GM12875 (cell line): ENCODE data around the gene TBL2.
"Not testable (repeated sequence)": the region's sequence is repeated elsewhere in the genome, so short reads cannot be mapped to it uniquely, and the experiment has no call there.

Experiments
- H3K4me3 ChIP-seq: one replicate; pipeline ENCODE4 v1.5.1; 2011; ENCODE audit warnings: low read depth, low read length, control low read depth
- TF ChIP-seq, protein P1 (sequence below): IDR thresholded peaks from 2 replicates; pipeline ENCODE4 v1.5.1; 2011; ENCODE audit warnings: low read depth, mild to moderate bottlenecking, control low read depth, inconsistent platforms, low read length, moderate library complexity, borderline replicate concordance; ENCODE audit not compliant: insufficient read depth

TBL2 gene

DNA sequence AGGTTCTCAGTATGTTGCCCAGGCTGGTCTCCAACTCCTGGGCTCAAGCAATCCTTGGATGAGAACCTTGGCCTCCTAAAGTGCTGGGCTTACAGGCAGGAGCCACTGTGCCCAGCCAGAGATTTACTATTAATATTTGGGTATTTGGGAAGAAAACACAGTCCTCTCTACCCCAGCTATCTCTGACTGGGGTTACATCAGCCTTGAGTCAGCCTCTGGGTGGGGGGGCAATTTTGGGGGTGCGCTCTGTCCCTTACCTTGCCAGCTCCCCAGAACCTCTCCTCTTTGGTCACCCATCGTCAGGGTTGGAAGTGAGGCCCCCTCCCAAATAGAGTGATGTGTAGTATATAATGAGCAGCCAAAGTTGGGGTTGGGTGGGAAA is 44.1 kb upstream of the TBL2 start:
- no peak overlapping the region for H3K4me3 ChIP-seq
- TF ChIP-seq, protein P1, sequence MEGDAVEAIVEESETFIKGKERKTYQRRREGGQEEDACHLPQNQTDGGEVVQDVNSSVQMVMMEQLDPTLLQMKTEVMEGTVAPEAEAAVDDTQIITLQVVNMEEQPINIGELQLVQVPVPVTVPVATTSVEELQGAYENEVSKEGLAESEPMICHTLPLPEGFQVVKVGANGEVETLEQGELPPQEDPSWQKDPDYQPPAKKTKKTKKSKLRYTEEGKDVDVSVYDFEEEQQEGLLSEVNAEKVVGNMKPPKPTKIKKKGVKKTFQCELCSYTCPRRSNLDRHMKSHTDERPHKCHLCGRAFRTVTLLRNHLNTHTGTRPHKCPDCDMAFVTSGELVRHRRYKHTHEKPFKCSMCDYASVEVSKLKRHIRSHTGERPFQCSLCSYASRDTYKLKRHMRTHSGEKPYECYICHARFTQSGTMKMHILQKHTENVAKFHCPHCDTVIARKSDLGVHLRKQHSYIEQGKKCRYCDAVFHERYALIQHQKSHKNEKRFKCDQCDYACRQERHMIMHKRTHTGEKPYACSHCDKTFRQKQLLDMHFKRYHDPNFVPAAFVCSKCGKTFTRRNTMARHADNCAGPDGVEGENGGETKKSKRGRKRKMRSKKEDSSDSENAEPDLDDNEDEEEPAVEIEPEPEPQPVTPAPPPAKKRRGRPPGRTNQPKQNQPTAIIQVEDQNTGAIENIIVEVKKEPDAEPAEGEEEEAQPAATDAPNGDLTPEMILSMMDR: no peak

DNA sequence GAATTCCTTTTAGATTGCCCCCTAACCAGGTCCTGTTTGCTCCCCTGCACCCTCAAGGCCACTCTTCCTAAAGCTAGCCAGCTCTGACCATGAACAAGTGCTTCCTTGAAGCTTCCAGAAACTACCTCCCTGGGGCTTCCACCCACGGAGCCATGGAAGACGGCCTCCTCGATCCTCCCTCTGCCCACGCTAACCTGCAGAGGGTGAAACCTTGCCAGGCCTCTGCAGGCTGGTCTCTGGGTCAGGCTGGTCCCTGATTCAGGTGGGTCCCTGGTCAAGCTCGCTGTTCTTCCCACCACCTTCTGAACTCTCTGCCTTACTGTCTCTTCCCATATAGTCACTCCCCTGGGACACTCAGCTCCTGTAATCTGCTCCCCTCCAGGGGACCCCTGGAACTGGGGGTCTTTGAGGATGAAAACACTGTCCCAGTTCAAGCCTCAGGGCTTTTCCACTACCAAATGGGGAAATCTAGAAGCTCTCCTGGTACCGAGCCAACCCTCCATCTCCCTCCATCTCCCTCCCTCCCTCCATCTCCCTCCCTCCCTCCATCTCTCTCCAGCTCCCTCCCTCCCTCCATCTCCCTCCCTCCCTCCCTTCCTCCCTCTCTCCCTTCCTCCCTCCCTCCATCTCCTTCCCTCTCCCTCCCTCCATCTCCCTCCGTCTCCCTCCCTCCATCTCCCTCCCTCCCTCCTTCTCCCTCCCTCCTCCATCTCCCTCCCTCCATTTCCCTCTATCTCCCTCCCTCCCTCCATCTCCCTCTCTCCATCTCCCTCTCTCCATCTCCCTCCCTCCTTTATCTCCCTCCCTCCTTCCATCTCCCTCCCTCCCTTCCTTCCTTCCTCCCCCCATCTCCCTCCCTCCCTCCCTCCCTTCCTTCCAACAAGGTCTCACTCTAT is 43.0 kb upstream of the TBL2 start:
- TF ChIP-seq, protein P1: no peak
- H3K4me3 ChIP-seq: no peak overlapping the region

DNA sequence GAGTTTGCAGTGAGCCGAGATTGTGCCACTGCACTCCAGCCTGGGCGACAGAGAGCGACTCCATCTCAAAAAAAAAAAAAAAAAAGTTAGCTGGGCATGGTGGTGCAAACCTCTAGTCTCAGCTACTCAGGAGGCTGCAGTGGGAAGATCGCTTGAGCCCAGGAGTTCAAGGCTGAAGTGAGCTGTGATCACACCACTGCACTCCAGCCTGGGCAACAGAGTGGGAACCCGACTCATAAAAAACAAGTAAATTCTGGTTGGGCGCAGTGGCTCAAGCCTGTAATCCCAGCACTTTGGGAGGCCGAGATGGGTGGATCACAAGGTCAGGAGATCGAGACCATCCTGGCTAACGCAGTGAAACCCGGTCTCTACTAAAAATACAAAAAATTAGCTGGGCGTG is 41.0 kb upstream of the TBL2 start:
- not testable (repeated sequence) for H3K4me3 ChIP-seq

DNA sequence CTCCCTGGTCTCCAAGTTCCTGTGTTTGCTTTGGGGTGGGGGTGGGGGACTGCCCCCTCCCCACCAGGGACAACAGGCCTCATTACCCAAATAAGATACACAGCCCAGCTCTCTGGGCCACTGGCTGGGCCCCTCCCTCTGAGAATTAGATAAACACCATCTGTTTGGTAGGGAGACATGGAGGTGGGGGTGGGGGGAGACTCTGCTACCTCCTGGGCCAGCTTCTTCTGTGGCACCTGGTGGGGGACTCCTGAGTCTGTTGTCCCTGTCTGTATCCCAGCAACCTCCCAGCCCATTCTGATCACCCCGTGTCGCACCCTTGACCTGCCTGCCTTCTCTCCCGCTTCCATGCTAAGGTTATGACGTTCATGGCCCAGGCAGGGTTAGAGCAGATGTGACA is 40.2 kb upstream of the TBL2 start:
- H3K4me3 ChIP-seq: no peak overlapping the region
- TF ChIP-seq, protein P1: no peak

DNA sequence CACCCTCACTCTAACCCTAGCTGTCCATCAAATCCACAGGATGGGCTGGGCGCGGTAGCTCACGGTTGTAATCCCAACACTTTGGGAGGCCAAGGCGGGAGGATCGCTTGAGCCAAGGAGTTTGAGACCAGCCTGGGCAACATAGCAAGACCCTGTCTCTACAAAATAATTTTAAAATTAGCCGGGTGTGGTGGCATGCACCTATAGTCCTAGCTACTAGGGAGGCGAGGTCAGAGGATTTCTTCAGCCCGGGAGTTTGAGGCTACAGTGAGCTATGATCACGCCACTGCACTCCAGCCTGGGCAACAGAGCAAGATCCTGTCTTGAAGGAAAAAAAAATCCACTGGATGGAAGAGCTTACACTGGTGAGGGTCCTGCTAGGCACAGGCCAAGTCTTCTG is 39.1 kb upstream of the TBL2 start:
- H3K4me3 ChIP-seq: not testable (repeated sequence)

DNA sequence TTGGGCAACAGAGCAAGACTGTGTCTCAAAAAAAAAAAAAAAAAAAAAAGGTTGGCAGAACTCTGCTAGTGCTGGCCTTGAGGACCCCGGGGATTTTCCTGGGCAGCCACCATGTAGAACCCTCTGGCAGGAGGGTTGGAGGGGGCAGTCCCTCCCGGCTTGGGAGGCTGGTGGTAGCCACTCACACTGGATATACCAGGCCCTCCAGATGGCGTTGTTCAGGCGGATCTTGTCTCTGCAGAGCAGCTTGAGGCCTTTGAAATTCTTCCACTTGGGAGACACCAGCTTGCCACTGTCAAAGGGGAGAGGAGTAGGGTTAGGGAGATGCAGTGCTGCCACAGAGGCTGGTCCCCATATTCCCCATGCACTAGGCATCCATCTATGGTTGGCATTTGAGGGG is 37.5 kb upstream of the TBL2 start:
- TF ChIP-seq, protein P1: no peak
- H3K4me3 ChIP-seq: no peak overlapping the region

DNA sequence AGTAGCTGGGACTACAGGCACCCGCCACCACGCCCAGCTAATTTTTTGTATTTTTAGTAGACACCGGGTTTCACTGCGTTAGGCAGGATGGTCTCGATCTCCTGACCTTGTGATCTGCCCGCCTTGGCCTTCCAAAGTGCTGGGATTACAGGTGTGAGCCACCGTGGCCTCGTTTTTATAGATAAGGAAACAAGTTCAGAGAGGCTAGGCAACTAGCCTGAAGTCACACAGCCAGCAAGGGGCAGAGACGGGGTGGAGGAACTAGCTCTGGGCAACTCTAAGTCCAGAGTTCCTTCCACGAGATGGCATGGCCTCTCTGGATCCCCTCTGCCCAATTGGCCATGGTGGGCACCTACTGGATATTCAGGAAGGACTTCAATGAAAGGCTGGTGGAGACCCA is 36.6 kb upstream of the TBL2 start:
- not testable (repeated sequence) for H3K4me3 ChIP-seq

DNA sequence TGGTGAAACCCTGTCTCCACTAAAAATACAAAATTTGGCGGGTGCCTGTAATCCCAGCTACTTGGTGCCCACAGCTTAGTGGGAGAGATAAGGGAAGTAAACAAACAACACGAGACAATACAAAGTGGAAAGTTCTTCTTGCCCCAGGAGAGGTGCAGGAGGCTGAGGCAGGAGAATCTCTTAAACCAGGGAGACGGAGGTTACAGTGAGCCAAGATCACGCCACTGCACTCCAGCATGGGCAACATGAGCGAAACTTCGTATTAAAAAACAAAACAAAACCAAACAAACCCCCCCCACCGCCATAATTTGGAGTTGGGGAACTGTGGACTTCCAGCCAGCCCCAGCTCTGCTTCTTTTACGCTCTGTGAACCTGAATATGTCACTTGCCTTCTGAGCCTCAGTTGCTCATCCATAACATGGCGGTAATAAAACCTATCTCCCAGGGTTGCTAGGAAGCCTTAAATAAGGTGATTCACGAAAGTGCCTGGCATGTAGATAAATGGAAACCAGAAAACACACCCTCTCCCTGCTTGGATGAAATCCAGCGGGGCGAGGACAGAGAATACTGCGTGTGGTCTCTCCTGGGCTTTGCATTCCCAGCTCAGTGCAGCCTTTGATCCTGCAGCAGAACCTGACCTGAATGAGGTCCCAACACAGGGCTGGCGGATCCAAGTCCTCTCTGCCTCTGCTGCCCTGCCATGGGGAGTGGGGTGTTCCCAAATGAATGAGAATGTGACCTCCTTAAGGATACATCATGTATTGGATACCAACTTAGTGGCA is 35.8 kb upstream of the TBL2 start:
- no peak overlapping the region for H3K4me3 ChIP-seq
- TF ChIP-seq, protein P1: no peak
